GM21723 (cell line): ENCODE measurements around the gene PNPLA7.

ENCODE experiments used
- ATAC-seq: cut with Tn5 transposase; IDR thresholded peaks from one replicate; pipeline ENCODE4 v1.9.1; 2021; ENCODE audit warnings: mild to moderate bottlenecking, moderate library complexity; ENCODE audit not compliant: unreplicated experiment

The PNPLA7 gene

DNA sequence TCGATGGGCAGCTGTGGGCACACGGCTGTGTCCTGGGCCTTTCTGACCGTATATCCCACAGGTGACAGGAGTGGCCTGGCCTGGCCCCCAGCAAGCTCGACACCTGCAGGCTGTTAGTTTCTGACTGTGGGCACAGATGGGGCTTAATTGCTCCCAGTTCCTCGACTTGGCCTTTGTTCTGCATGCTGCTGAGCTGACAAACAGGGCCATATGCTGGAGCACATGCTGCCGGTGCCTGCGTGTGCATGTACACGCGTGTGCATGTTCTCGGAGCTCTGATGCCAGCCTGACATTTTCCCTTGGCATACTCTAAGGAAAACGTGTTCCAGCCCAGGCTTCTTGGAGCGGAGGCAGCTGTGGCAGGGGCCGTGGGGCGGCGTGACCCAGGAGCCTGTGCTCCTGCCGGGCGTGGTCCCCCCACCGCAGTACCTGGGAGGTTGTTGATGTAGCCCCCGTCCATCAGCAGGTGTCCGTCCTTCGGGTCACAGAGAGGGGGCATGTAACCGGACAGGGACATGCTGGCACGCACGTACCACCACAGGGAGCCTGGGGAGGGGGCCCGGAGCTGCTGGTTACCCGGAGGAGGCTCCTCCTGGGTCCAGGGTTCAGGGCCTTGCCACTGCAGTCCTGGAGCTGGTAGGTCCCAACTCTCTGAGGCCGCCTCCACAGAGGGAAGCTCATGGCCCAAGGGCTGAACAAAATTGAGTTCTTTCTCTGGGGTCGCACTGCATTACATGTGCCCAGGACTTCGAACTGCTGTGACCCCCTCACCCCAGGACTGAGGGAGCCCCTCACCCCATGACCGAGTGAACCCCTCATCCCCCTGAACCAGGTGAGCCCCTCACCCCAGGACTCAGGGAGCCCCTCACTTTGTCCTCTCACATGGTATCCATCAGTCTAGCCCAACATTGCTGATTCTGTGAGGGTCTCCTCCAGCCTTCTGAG is 86.9 kb downstream of the PNPLA7 start:
- ATAC-seq, result no peak

DNA sequence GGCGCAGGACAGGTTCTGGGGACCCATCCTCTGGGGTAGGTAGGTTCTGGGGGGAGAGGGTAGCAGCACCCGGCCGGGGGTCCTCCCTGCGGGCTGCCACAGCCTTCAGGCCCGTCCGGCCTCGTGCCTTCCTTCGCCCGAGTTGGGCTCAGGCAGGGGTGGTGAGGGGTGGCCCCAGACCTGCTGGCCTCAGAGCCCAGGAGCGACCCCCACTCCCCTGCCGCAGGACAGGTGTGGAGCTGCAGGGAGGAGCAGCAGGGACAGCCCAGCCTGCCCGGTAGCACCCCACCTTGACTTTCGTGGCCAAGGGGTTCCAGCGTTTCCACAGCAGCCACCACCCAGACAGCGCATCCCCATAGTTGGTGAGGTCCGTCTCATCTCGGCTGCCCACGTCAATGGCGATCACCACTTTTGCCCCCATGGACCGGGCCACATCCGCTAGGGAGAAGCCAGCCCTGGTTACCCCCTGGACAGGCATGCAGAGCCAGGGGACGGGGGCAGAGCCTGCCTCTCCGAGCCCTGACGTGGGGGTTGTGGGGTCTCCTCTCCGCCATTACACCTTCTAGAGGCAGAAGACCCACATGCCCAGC is 87.7 kb downstream of the PNPLA7 start:
- ATAC-seq, result no peak

DNA sequence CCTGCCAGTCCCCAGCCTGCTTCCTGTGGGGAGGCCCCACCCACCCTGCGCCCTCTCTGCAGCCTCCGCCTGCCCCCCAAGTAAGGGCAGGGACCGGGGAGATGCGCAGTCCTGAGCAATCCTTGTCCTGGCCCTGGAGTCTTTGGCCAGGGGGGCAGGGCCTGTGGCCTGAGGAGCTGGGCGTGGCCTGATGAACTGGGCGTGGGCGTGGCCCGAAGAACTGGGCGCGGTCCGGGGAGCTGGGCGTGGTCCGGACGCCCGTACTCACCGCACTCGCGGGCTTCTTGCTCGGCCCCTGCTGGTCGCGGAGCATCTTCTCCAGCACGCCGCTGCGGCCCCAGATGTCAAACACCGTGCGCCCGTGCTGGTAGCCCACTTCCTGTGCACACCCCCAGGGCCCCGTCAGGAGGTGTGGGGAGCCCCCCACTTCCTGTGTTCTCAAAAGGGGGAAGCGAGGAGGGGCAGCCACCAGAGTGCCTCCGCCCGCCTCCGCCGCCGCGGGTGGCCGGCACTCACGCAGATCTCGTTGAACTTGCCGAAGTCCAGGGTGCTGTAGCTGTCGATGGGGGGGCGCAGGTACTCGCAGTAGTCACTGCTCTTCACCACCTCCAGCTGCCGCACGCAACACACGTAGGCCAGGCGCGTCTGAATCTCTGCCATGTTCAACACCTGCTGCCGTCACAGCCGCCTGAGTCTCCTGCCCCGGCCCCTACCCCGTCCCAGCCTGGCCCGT is 88.4 kb downstream of the PNPLA7 start:
- ATAC-seq, result no peak

DNA sequence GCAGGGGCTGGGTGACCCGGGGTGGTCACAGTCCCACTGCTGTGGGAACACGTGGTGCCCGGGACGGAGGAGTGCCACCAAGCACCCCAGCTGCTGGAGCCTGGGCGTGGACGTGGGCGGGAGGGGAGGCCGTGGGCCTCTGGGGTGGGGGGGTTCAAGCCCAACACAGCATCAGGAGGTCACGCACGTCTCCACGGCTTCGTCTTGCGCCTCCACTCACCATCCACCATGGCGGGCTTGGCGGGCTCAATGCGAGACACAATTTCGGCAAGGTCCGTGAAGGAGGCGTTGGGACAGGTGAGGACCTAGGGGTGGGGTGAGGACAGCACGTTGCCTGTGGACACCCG is 88.9 kb downstream of the PNPLA7 start:
- ATAC-seq, result no peak

DNA sequence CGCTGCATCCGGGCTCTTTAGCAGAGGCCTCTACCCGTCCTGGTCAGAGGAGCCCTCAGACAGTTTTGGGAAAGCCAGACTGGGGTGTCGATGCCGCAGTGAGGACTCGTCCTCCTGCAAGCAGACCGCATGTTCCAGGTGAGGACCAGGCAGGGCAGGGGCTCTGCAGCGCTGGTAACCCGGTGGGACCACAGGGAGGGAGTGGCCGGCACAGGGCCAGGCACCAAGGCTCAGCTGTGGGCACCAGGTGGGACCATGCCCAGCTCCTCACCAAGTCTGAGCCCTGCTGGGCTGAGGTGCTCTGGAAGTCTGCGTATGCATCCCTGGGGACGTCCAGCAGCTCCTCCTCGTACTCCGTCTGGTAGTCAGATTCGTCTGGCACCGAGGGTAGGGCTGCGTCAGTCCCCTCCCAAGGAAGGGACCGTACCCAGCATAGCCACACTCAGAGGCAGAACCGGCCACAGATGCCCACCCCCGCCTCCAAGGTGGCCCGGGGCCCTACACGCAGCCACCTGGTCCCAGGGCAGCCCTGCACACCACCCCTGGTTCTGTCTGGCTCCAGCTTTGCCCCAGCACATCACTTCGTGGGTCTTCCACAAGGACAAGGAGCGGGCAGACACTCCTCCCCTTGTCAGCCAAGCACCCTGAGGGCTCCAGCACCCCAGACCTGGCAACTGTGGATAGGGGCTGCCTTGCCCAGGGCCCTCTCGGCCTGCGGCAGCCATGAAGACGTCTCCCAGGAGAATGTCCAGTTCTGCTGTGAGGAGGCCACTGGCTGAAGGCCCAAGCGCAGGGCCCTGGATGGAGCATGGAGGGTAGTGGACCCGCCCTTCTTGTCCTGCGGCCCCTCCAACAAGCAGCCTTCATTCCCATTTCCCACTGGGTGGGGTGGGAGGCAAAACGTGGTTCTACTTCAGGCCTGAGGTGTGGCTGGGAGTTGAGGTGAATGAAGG is 89.6 kb downstream of the PNPLA7 start:
- ATAC-seq, result no peak

DNA sequence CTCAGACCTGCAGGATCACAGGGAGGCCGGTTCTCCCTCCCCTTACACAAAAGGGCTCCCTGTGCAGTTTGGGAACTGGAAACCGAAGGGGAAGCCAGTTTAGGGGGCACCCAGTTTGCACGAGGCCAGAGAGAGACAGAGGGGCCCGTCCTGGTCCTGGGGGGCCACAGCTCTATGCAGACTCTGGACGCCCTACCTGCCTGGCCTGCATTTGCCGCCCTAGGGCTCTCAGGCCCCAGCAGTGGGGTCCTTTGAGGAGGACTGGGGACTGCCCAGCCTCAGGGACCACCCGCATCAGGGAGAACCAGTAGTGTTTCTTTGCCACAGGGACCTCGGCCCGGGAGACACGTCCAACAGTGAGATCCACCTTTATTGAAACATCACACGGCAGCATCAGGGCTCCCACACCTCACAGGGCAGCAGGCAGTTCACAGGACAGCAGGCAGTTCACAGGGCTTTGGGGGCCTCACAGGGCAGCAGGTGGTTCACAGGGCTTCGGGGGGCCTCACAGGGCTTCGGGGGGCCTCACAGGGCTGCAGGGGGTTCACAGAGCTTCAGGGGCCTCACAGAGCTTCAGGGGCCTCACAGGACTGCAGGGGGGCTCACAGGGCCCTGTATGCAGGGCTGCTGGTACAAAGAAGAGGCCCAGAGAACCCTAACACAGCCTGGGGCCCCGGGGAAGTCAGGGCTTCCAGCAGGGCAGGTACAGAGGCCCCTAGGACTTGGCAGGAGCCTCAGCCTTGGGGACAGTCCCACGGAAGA is 90.4 kb downstream of the PNPLA7 start:
- no peak for ATAC-seq

DNA sequence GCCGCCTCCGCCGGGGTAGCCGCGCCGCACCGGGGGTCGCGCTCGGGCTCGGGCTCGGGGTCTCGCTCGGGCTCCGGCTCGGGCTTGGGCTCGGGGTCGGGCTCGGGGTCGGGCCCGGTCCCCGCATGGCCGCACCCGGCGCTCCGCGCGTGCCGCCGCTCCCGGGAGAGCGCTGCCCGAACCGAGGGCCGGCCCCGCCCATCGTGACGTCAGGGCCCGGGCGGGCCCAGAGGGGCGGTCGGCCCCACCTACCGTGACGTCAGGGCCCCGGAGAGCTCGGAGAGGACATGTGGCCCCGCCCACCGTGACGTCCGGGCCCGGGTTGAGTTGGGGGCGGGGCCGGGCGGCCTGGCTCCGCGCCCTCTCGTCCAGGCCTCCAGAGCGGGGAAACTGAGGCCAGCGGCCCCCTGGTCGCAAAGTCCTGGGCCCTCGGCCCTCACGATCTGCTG is 91.0 kb downstream of the PNPLA7 start, which contains the start of gene NSMF:
TSS of gene NSMF (minus strand) at position 183 of the 449 bp plus-strand sequence. CDS start 232 bp downstream, outside the sequence.
- peak; percentile 76 for ATAC-seq

DNA sequence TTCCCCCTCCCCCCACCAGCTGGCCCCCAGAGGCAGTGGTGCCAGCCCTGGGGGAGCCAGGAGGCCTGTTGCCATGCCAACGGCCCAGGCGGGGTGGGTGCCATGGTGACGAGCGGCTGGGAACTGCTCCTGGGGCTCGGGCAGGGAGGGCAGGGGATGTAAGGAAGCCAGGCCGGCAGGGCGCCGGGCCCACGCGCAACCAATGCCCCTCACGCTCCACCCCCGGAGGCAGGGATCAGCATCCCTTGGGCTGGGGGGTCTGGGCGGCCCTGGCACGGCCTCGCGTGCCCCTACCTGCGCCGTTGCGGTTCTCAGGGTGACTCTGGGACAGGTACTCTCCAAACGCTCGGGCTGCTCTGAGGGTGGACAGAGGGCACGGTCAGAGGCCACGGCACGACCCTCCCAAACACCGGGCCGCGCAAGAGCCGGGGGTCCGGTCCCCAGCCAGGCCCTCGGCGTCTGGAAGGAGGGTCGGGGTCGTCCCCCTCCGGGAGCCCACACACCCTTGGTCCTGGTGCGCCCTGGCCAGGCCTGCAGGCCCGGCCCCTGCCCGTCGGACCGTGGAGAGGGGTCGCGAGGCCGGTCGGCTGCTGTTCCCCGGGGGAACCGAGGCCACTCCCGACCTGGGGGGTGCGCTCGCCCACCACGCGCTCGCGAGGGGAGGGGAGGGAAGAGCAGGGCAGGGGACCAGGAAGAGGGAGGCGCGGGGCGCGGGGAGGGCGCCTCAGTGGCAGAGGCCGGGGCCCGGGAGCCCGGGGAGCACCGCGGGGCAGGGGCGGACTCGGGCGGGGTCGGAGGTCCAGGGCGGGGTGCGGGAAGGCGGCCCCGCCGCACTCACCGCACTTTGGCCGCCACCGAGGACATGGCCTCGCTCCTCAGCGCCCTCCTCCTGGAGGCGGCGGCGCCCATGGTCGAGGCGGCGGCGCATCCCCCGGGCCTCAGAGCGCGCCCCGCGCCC is 91.7 kb downstream of the PNPLA7 start:
- peak; percentile 19 for ATAC-seq

DNA sequence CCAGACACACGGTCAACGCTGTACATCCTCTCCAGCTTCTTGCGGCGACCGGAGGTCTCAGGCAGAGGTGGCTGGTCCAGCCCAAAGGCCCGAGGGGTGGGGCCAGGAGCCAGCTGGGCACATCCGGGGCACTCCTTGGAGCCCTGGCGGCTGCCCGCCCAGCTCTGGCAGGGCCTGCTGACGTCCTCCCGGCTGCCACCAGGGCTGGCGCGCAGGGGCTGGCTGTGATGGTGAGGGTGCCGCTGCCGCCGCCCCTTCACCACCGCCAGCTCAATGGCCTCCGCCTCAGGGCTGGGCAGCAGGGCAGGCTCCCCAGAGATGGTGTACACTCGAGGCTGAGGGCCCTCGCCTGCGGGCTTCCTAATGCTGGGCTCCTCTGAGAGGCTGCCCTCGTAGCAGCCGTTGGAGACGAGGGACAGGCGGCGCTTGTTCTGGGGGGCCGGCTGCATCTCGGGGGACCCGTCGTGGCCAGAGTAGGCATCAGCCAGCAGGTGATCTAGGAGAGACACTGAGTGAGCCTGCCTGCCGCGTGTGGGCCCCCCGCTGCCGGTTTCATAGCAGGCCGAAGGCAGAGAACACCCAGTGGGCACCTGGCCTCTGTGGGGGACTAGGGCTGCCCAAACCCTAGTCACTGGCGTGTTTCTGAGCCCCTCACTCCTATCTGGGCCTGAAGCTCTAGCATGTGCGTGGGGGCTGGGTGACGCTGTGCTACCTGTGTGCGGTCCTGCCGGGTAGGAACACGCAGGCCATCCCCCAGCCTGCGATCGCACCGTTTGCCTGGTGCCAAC is 92.6 kb downstream of the PNPLA7 start:
- no peak for ATAC-seq

DNA sequence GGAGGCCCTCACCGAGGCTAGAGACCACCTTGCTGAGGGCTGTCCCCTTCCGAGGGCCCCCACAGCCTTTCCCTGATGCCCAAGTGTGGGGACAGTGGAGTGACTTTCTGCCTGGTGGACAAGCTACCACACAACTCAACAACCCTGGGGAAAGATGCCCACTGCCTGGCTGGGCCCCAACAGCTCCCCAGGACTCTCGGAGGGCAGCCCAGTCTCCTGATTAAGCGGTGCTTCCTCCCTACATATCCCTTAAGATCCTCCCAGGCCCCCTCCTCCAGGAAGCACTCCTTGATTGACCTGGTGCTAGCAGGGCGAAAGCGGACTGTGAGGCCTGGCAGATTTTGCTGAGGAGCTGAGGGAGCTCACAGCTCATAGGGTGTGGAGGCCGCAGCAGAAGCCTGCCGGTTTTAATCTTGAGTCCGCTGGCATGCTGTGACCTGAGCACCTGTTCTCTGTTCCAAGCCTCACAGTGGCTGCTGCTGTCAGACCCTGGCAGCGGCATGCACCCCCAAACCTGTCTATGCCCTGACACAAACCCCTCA is 93.3 kb downstream of the PNPLA7 start:
- ATAC-seq, result no peak

DNA sequence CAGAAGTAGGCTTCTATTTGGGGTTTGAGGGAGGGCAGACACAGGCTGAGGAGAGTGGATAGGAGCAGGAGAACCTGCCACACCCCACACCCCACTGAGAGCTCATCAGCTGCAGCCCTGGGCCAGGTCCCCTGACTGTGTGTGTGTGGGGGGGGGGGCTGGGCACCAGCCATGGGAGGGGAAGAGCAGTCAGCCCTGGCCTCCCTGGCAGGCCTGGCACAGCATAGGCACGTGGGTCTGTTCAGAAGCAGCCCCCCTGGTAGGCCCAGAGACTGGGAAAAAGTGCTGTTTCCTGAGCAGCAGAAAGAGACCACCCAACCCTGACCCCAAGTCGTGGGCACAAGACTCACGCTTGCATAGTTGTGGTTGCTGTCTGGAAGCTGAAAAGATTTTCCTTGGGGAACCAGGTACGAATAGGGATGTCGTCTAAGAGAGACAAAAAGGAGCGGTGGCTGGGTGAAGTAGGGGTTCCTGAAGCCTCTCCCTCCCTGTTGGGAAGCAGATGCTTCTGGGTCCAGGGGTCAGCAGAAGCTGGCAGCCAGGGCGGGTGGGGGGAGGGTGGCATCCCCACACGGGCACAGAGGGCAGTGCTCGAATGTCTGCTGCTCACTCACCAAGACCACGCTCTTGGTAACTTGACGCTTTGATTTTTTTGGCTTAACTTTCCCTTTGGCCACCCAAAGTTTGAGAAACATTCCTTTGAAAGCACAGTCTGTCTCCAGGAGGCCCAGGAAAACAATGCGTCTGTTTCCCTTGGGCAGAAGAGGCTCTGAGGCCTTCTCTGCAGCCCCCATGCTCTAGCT is 93.9 kb downstream of the PNPLA7 start:
- ATAC-seq, result no peak

DNA sequence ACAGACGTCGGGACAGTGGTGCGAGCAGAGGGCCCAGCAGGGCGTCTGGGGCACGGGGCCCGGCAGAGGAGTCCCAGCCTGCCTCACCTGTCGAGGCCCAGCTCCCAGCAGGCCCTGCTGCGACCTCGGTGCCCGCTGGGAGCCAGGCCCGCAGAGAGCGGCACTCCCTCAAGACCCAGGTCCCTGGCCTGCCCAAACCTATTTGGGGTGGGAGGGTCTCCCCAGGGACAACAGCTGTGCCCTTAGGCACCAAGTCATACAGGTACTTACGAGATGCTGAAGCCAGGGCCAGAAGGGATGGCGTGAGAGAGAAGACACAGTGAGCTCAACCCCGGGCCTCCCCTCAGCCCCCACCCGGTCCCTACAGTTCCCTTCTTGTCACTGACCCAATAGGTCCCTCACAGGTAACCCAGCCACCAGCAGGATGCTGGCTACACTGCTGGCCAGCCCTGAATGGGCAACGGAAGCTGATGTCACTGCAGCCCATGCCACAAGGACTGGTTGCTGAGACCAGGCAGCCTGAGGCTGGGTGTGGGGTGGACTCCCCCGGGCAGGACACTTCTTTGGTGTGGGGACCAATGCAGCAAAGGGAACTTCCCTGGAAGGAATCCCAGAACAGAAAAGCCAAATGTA is 94.7 kb downstream of the PNPLA7 start:
- no peak for ATAC-seq

DNA sequence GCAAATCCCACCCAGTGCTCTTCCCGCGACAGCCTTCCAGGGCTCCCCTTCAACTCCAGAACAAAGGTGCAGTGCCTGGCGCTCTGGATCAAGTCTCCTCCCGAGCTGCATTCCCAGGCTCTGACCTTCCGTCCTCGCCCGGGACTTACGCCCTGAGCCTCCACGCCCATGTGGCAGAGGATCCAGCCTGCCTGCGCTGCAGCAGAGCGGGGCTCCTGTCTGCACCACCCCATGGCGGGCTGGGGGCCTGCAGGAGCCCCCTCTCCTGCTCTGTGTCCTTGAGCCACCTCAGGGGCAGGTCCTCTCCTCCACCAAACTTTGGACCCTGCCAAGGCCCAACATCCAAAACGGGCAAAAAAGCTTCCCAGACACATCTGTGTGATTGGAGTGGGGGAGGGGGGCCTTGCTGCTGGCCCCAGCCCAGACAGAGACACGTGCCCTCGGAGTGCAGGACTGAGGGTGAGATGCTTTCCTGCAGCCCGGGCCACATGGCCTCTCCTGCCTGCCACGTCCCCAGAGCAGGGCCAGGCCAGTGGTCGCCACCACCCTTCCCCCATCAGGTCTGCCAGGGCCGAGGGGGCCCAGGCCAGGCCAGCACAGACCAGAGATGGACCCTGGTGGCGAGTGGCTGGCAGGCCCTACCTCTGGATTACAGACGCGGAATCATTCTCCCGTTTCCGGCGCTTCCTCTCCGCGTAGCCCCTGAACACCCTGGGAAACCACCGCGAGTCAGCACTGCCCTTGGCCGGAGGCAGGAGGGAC is 95.4 kb downstream of the PNPLA7 start:
- ATAC-seq, result no peak

DNA sequence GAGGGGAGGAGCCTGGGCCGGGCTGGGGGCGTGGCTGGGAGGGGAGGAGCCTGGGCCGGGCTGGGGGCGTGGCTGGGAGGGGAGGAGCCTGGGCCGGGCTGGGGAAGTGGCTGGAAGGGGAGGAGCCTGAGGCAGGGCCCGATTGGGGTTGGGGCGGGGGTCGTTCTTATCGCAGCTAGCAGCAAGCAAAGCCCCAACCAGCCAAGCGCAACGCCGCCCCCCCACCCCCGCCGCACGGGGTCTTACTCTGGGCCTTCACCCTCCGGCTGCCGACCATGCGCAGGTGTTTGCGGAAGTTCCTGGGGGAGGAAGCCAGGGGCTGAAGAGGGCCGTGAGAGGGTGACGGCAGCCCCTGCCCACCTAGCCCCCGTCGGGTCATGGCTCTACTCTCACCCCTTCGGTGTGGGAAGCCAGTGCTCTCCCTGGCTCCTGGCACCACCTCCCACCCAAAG is 96.0 kb downstream of the PNPLA7 start:
- ATAC-seq, result no peak

DNA sequence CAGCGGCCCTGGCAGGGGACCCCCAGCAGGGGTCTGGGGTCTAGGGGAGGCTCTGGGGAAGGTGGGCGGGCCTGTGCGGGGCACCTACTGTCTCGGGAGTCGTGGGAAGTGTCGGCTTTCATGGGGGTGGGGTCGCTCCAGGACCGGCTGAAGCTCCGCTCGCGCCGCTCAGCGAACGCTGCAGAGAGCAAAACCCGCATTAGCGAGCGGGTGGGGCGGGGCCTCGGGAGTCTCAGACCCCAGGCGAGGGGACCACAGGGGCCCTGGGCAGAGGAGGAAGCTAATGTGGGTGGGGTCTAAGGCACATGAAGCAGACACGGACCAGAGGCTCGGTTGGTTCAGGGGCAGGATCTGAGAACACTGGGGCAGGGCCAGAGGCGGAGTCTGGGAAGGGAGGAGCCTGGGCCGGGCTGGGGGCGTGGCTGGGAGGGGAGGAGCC is 96.5 kb downstream of the PNPLA7 start:
- ATAC-seq, result no peak
